ENCODE data around the gene ATP1A2.
A peak's percentile ranks its signal among the peaks of the same experiment; 100 is the strongest.

Gene ATP1A2

DNA sequence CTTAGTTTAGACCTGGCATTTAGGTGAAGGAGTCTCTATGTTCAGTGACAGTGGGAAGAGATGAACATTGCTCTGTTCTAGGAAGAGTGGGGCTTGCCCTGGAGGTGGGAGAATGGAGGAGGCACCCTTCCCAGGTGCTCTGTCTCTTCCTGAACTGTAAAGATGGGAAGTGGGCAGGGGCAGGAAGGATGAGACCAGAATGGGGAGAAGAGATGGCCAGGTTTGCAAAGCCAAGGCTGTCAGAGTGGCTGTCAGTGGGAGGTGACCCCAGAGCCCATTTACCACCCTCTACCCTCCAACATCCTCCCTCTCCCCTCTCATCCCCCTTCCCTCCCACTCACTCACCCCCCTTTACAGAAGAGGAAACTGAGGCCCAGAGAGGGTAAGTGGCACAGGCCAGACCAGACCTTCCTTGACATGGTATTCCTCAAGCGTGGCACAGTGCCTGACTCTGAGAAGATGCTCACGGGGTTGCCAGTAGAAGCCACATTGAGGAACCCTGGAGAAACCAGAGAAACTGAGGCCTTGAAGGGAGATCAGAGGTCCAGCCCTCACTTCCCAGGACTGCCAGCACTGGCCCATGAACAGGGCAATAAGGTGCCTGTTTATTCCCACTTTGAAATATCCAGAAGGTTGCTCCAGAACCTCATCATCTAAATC lies 15.7 kb upstream of the ATP1A2 start:
- H3K4me2 ChIP-seq (ENCODE audit: low read length) = peak overlapping the region; percentile 96
- H3K27ac ChIP-seq (ENCODE audit: low read length) = no peak overlapping the region
- TF ChIP-seq EZH2phosphoT487 (IDR thresholded peaks at IDR 0.05; ENCODE audit: low read depth) = no peak
- TF ChIP-seq, protein P1, sequence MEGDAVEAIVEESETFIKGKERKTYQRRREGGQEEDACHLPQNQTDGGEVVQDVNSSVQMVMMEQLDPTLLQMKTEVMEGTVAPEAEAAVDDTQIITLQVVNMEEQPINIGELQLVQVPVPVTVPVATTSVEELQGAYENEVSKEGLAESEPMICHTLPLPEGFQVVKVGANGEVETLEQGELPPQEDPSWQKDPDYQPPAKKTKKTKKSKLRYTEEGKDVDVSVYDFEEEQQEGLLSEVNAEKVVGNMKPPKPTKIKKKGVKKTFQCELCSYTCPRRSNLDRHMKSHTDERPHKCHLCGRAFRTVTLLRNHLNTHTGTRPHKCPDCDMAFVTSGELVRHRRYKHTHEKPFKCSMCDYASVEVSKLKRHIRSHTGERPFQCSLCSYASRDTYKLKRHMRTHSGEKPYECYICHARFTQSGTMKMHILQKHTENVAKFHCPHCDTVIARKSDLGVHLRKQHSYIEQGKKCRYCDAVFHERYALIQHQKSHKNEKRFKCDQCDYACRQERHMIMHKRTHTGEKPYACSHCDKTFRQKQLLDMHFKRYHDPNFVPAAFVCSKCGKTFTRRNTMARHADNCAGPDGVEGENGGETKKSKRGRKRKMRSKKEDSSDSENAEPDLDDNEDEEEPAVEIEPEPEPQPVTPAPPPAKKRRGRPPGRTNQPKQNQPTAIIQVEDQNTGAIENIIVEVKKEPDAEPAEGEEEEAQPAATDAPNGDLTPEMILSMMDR (IDR thresholded peaks at IDR 0.05; ENCODE audit: low read depth, low read length) = no peak
- no peaks in the 10 kb centered on the region for H4K20me1 ChIP-seq (ENCODE audit: insufficient read depth, low read length)
- peak overlapping the region; percentile 81 for H3K4me3 ChIP-seq (ENCODE audit: low read length)
- H3K4me1 ChIP-seq (ENCODE audit: low read length) = peaks cover 39% of the 10 kb centered on the region
- H2AFZ ChIP-seq (ENCODE audit: low read depth, low read length) = 0 out of 2 replicates have a peak overlapping the region, but pooled peaks have one; percentile 95
- no peaks in the 10 kb centered on the region for H3K27me3 ChIP-seq (ENCODE audit: low read depth, low read length)
- H3K36me3 ChIP-seq (replicated peaks; ENCODE audit: low read depth, low read length) = no peaks in the 10 kb centered on the region
- no peaks in the 10 kb centered on the region for H3K9me3 ChIP-seq (ENCODE audit: insufficient read depth, low read length)
- peak overlapping the region; percentile 72; the same call in 1 of the 2 replicates for H3K9ac ChIP-seq (ENCODE audit: low read length)
- peaks cover 9% of the 10 kb centered on the region; the same call in 1 of the 2 replicates for H3K79me2 ChIP-seq (ENCODE audit: low read length)

DNA sequence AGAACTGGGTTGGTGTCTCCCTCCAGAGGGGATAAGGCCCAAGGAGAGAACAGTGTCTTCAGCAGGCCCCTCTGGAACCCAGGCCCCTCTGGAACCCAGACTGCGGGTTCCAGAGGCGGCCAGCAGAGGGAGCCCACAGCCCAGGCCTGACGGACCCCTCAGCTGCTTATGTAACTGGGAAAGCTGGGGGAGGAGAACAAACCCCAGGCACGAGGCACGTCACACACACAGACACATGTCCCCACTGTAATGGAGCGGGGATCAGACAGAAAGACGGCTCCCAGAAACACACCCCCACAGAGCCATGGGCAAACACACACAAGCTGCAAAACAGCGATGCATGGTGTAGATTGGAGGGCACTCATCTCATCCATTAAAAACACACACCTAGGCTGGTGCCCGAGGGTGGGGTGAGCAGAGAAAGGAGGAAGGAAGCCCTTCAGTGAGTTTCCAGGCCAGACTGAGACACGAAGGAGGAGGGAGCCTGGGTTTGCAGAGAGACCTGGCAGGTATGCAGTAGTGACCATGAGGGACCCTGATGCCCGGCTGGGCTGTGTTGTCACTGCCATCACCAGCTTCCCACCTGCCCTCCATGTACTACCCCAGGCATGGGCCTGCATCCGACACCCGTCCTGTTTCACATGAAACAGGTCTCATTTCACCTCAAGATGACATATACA lies 14.4 kb upstream of the ATP1A2 start:
- H3K36me3 ChIP-seq (replicated peaks; ENCODE audit: low read depth, low read length) = no peaks in the 10 kb centered on the region
- H3K9ac ChIP-seq (ENCODE audit: low read length) = peak overlapping the region; percentile 56; the same call in 1 of the 2 replicates
- 0 out of 2 replicates have a peak overlapping the region, but pooled peaks have one; percentile 8 for H3K27ac ChIP-seq (ENCODE audit: low read length)
- no peak for TF ChIP-seq EZH2phosphoT487 (IDR thresholded peaks at IDR 0.05; ENCODE audit: low read depth)
- TF ChIP-seq, protein P1 (IDR thresholded peaks at IDR 0.05; ENCODE audit: low read depth, low read length) = peak; percentile 98
- H4K20me1 ChIP-seq (ENCODE audit: insufficient read depth, low read length) = no peaks in the 10 kb centered on the region
- peaks cover 39% of the 10 kb centered on the region for H3K4me1 ChIP-seq (ENCODE audit: low read length)
- H2AFZ ChIP-seq (ENCODE audit: low read depth, low read length) = peak overlapping the region; percentile 96
- no peaks in the 10 kb centered on the region for H3K9me3 ChIP-seq (ENCODE audit: insufficient read depth, low read length)
- peaks cover 9% of the 10 kb centered on the region; the same call in 1 of the 2 replicates for H3K79me2 ChIP-seq (ENCODE audit: low read length)
- peak overlapping the region; percentile 68 for H3K4me3 ChIP-seq (ENCODE audit: low read length)
- H3K27me3 ChIP-seq (ENCODE audit: low read depth, low read length) = no peaks in the 10 kb centered on the region
- H3K4me2 ChIP-seq (ENCODE audit: low read length) = peak overlapping the region; percentile 96

DNA sequence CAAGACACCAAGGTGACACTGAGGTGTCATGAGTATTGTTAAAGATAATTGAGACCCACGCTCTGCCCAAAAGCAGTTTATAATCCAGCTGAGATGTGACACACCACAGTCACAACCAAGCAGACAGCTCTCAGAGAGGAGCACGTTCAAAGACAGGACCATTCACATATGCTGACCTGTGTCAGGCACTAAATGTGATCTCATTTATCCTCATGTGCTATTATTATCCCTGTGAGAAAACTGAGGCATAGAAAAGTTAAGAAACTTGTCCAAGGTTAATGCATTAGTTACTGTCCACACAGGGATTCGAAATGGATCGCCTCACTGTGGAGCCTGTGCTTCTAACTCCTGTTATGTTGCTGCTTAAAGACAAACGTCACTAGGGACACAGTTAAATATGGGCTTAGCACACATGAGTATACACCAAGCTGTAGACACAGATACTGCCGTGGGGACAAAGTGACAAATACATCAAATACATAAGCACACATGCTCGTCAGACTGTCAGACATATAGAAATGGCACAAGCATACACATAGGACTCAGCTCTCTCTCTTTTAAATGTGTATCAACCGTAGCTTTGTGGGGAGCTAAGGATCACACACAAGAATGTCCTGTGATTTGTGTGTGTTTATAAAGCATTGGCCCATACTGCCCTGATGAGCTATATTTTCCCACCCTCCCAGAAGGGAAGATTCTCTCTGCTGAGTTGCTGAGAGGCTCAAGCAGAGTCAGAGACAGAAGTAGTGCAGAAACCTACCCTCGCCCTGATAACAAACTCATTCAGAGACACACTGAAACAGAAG lies 13.6 kb upstream of the ATP1A2 start:
- Histone ChIP-seq H3K9me3 (ENCODE audit: insufficient read depth, low read length) (no peaks in the 10 kb centered on the region), H3K27ac (ENCODE audit: low read length) (no peak overlapping the region), H3K36me3 (replicated peaks; ENCODE audit: low read depth, low read length) (no peaks in the 10 kb centered on the region), H3K4me1 (ENCODE audit: low read length) (peaks cover 39% of the 10 kb centered on the region), H3K79me2 (ENCODE audit: low read length) (peaks cover 9% of the 10 kb centered on the region; the same call in 1 of the 2 replicates), H2AFZ (ENCODE audit: low read depth, low read length) (peak overlapping the region; percentile 96), H3K27me3 (ENCODE audit: low read depth, low read length) (no peaks in the 10 kb centered on the region), H3K4me3 (ENCODE audit: low read length) (peak overlapping the region; percentile 68; the same call in 1 of the 2 replicates), H4K20me1 (ENCODE audit: insufficient read depth, low read length) (no peaks in the 10 kb centered on the region), H3K9ac (ENCODE audit: low read length) (peak overlapping the region; percentile 56; the same call in 1 of the 2 replicates), H3K4me2 (ENCODE audit: low read length) (peak overlapping the region; percentile 96)
- TF ChIP-seq EZH2phosphoT487 (IDR thresholded peaks at IDR 0.05; ENCODE audit: low read depth) = no peak
- TF ChIP-seq, protein P1 (IDR thresholded peaks at IDR 0.05; ENCODE audit: low read depth, low read length) = no peak

Data from OCI-LY3 (cell line).